Measurements from ENCODE around the gene SBK3. TPM values are rescaled to one million over a fixed set of nuclear protein-coding genes. Genes with fewer than 3 reads are reported as not detected.
A peak's percentile ranks its signal among the peaks of the same experiment; 100 is the strongest.
"Not testable (repeated sequence)": the region's sequence is repeated elsewhere in the genome, so short reads cannot be mapped to it uniquely, and the experiment has no call there.

Gene SBK3
- under 1 TPM; 0.10 to 0.22 (median 0.13) TPM for polyA plus RNA-seq (ENCODE audit: insufficient read length in 4 of 4)

- DNase-seq (ENCODE audit: low read depth in 4 of 4, low spot score in 2 of 4): no peak
Observed at GRCh38 chr19:55545443-55545842, at the start of gene SBK3. Gene SBK3 (minus strand): TSS chr19:55545543. CDS start chr19:55545543, 0 bp downstream.

GRCh38 chr19:55593096-55593772 lies 47.9 kb upstream of the SBK3 start:
- no peak for DNase-seq (ENCODE audit: low read depth in 4 of 4, low spot score in 2 of 4)

GRCh38 chr19:55592391-55593090 lies 47.2 kb upstream of the SBK3 start:
- DNase-seq (ENCODE audit: low read depth in 4 of 4, low spot score in 2 of 4): no peak

- no peak for DNase-seq (ENCODE audit: low read depth in 4 of 4, low spot score in 2 of 4)
Observed at GRCh38 chr19:55591555-55591954, 46.2 kb upstream of the SBK3 start.

- no peak for DNase-seq (ENCODE audit: low read depth in 4 of 4, low spot score in 2 of 4)
Observed at GRCh38 chr19:55590617-55591016, 45.3 kb upstream of the SBK3 start.

GRCh38 chr19:55590109-55590508 lies 44.8 kb upstream of the SBK3 start:
- no peak for DNase-seq (ENCODE audit: low read depth in 4 of 4, low spot score in 2 of 4)

- DNase-seq (ENCODE audit: low read depth in 4 of 4, low spot score in 2 of 4): no peak
Observed at GRCh38 chr19:55588738-55589137, 43.4 kb upstream of the SBK3 start.

GRCh38 chr19:55586976-55587668 lies 41.8 kb upstream of the SBK3 start:
- DNase-seq (ENCODE audit: low read depth in 4 of 4, low spot score in 2 of 4): peak in 1 of 4 donors; percentile 94

- DNase-seq (ENCODE audit: low read depth in 4 of 4, low spot score in 2 of 4): peak in 1 of 4 donors; percentile 78
Observed at GRCh38 chr19:55585658-55586339, 40.5 kb upstream of the SBK3 start.

GRCh38 chr19:55584871-55585270 lies 39.5 kb upstream of the SBK3 start:
- no peak for DNase-seq (ENCODE audit: low read depth in 4 of 4, low spot score in 2 of 4)

- not testable (repeated sequence) for DNase-seq (ENCODE audit: low read depth in 4 of 4, low spot score in 2 of 4)
Observed at GRCh38 chr19:55583897-55584296, 38.6 kb upstream of the SBK3 start.

GRCh38 chr19:55582284-55582683 lies 36.9 kb upstream of the SBK3 start:
- not testable (repeated sequence) for DNase-seq (ENCODE audit: low read depth in 4 of 4, low spot score in 2 of 4)

- DNase-seq (ENCODE audit: low read depth in 4 of 4, low spot score in 2 of 4): no peak
Observed at GRCh38 chr19:55581823-55582223, 36.5 kb upstream of the SBK3 start.

- no peak for DNase-seq (ENCODE audit: low read depth in 4 of 4, low spot score in 2 of 4)
Observed at GRCh38 chr19:55581145-55581822, 35.9 kb upstream of the SBK3 start.

- peak in 1 of 4 donors; percentile 83 for DNase-seq (ENCODE audit: low read depth in 4 of 4, low spot score in 2 of 4)
Observed at GRCh38 chr19:55580628-55581144, 35.3 kb upstream of the SBK3 start, which contains the start of gene ZNF579. Gene ZNF579 (minus strand): TSS chr19:55580848. CDS start chr19:55579639, 1,209 bp downstream.

- no peak for DNase-seq (ENCODE audit: low read depth in 4 of 4, low spot score in 2 of 4)
Observed at GRCh38 chr19:55579766-55580621, 34.7 kb upstream of the SBK3 start.

GRCh38 chr19:55578761-55579747 lies 33.7 kb upstream of the SBK3 start:
- no peak for DNase-seq (ENCODE audit: low read depth in 4 of 4, low spot score in 2 of 4)
